ENCODE measurements around the gene SMIM28.
A peak's percentile ranks its signal among the peaks of the same experiment; 100 is the strongest.

SMIM28 gene

DNA sequence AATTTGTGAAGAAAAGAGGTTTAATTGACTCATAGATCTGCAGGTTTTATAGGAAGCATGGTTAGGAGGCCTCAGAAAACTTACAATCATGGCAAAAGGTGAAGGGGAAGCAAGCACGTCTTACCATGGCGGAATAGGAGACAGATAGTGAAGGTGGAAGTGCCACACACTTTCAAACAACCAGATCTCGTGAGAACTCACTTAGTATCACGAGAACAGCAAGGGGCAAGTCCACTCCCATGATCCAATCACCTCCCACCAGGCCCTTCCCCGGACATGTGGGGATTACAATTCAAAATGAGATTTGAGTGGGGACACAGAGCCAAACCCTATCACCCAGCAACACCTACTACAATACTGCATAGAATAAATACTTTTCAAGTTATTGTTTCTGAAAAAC is 19.0 kb downstream of the SMIM28 start:
- DNase-seq (ENCODE audit: low read depth) = no peak
- TF ChIP-seq, protein P1, sequence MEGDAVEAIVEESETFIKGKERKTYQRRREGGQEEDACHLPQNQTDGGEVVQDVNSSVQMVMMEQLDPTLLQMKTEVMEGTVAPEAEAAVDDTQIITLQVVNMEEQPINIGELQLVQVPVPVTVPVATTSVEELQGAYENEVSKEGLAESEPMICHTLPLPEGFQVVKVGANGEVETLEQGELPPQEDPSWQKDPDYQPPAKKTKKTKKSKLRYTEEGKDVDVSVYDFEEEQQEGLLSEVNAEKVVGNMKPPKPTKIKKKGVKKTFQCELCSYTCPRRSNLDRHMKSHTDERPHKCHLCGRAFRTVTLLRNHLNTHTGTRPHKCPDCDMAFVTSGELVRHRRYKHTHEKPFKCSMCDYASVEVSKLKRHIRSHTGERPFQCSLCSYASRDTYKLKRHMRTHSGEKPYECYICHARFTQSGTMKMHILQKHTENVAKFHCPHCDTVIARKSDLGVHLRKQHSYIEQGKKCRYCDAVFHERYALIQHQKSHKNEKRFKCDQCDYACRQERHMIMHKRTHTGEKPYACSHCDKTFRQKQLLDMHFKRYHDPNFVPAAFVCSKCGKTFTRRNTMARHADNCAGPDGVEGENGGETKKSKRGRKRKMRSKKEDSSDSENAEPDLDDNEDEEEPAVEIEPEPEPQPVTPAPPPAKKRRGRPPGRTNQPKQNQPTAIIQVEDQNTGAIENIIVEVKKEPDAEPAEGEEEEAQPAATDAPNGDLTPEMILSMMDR (IDR thresholded peaks at IDR 0.05; ENCODE audit: insufficient read depth, low read depth, low read length, missing control alignments) = no peak
- no peak overlapping the region for H3K4me3 ChIP-seq (ENCODE audit: low read length)

DNA sequence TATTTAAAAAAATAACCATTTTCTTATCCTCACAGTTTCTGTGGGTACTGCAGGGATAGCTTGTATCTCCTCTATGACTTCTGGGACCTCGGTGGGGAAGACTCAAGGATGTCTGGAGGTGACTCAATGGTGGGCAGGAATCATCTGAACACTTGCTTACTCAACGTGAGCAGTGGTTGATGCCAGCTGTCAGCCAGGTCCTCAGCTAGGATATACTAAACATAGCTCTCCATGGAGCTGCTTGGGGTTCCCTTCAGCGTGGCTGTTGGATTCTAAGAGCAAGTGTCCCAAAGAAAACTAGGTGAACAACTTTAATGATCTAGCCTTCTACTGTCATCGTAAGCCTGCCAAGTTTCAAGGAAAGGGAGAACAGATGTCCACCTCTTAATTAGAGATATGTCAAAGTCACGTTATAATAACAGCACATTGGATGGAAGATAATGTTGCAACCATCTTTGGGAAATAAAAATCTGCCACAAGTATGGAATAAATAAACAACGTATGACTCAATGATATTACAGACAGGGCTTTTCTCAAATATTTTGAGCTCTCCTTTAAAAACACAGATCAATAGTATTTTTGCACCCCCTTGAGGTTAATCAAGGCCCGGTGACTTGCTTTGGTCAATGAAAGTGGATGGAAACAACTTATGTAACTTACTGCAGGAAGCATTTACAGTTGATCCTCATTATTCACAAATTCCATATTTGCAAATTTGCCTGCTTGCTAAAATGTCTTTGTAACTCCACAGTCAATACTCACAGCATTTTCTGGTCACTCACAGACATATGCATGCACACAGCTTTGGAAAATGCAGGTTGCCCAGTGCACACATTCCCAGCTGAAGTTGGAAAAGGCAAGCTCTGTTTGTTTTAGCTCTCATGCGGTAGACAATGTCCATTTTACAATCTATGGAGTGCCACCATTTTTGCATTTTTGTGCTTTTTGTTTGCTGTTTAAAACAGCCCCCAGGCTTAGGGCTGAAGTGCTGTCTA is 19.7 kb downstream of the SMIM28 start:
- H3K4me3 ChIP-seq (ENCODE audit: low read length) = no peak overlapping the region
- TF ChIP-seq, protein P1 (IDR thresholded peaks at IDR 0.05; ENCODE audit: insufficient read depth, low read depth, low read length, missing control alignments) = no peak
- DNase-seq (ENCODE audit: low read depth) = no peak

DNA sequence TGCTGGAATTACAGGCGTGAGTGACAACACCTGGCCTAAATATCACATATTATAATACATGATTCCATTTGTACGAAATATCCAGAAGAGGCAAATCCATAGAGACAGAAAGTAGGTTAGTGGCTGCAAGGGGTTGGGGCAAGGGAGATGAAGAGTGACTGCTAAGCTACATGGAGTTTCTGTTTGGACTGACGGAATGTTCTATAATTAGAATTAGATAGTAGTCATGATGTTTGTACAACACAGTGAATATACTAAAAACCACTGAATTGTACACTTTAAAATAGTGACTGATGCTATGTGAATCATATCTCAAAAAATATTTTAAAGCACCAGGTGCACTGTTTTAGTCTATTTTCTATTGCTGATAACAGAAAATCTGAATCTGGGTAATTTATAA is 22.6 kb downstream of the SMIM28 start:
- DNase-seq (ENCODE audit: low read depth) = no peak
- TF ChIP-seq, protein P1 (IDR thresholded peaks at IDR 0.05; ENCODE audit: insufficient read depth, low read depth, low read length, missing control alignments) = no peak
- H3K4me3 ChIP-seq (ENCODE audit: low read length) = no peak overlapping the region

DNA sequence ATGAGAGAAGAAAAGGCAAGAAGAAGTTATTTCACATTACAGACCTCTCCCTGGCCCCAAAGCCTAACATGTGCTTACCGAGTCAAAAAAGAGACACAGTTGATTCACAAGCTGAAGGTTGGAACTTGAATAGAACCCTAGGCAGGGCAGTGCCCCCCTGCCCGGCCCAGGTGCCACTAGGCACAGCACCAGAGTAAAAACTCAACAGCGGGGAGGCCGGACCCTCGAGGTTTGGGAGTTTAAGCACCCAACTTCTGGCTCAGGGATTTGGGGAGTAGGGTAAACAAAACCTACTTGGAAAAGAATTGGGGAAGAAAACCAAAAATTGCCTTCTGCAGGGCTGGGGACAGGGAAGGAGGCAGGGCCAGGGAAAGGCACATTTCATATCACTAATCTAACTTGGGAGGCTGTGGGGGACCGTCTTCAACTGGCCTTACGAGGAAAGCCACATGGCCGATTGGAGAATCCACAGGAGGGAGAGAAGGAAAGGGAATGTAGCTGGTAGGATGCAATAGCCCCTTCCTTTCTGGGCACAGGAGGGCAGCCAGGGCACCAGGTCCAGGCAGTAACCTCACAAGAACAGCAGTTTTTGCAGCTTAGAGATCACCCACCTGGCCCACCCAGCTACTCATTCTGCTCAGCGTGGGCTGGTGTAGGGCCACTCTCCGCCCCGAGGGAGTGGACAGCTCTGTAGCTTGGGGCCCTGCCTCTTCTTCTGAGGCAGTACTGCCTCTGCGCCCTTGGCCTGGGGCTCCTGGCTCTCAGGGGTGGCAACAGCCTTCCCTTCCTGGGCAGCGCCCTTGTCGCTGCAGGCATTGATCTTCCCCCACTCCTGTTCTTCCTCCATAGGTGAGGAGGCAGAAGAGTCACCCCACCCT is 24.5 kb downstream of the SMIM28 start:
- TF ChIP-seq, protein P1 (IDR thresholded peaks at IDR 0.05; ENCODE audit: insufficient read depth, low read depth, low read length, missing control alignments) = no peak

DNA sequence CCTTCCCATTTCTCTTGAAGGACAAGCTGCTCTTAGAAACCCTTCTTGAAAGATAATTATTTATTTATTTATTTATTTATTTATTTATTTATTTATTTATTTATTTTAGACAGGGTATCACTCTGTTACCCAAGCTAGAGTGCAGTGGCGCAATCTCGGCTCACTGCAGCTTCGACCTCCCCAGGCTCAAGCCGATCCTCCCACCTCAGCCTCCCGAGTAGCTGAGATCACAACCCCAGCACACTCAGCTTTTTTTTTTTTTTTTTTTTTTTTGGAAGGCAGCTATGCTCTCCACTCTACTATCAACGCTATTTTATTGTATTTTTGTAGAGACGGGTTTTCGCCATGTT is 25.1 kb downstream of the SMIM28 start:
- TF ChIP-seq, protein P1 (IDR thresholded peaks at IDR 0.05; ENCODE audit: insufficient read depth, low read depth, low read length, missing control alignments) = no peak
- H3K4me3 ChIP-seq (ENCODE audit: low read length) = no peak overlapping the region
- no peak for DNase-seq (ENCODE audit: low read depth)

More for the DNA sequence above, 24.5 kb downstream of the SMIM28 start:
- no peak for DNase-seq (ENCODE audit: low read depth)
- no peak overlapping the region for H3K4me3 ChIP-seq (ENCODE audit: low read length)

DNA sequence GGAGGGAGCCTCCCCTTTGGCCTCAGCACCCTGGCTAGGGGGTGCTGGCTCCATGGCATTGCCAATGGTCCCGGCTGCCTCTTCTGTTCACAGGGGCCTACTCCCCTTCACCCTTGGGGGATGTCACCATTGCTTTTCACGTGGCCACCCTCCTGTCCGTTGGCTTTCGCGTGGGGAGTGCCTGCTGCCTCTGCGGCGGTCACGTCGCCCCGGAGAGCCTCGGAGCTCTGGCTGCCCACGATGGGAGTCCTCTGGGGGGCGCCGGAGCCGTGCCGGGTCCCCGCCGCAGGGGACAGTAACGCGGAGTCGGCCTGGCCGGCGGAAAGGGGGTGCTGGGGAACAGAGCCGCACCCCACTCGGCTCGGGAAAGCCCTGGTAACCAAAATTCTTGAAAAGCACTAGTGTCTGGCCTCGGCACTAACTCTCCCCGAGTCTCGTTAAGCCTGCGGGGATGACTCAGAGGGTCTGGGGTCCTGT is 25.7 kb downstream of the SMIM28 start:
- H3K4me3 ChIP-seq (ENCODE audit: low read length) = peak overlapping the region; percentile 68
- TF ChIP-seq, protein P1 (IDR thresholded peaks at IDR 0.05; ENCODE audit: insufficient read depth, low read depth, low read length, missing control alignments) = no peak
- DNase-seq (ENCODE audit: low read depth) = no peak

All from epithelial cell of esophagus (primary cell).